Hematopoietic multipotent progenitor cell treated with erythropoietin and hydrocortisone succinate and interleukin-3 and kit ligand, for 17 days (in vitro differentiated cells): ENCODE results near the gene CCDC120.

Source experiments
- DNase-seq: peaks from one replicate; pipeline ENCODE4 v3.0.0-alpha.2; 2015; ENCODE audit warnings: low spot score

Gene CCDC120

GRCh38 chrX:49102190-49102589, 43.4 kb downstream of the CCDC120 start:
- no peak for DNase-seq

DNA sequence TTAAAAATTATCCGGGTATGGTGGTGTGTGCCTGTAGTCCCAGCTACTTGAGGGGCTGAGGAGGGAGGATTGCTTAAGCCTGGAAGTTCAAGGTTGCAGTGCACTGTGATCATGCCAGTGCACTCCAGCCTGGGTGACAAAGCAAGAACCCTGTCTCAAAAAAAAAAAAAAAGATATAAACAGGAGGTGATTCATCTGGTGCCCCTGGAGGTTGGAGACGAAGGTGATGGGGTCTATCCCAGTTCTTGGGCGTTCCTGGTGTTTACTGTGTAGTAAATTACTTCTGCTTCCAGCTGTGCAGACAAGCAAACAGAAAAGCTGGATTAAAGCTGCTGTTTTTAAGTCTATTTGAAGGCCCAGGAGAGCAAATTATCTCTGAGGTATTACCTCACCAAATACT, 44.8 kb downstream of the CCDC120 start:
- DNase-seq, result no peak

- no peak for DNase-seq
Observed at GRCh38 chrX:49106296-49106695, 47.5 kb downstream of the CCDC120 start.

- peak; percentile 48 for DNase-seq
Observed at GRCh38 chrX:49106930-49107329, 48.1 kb downstream of the CCDC120 start.

DNA sequence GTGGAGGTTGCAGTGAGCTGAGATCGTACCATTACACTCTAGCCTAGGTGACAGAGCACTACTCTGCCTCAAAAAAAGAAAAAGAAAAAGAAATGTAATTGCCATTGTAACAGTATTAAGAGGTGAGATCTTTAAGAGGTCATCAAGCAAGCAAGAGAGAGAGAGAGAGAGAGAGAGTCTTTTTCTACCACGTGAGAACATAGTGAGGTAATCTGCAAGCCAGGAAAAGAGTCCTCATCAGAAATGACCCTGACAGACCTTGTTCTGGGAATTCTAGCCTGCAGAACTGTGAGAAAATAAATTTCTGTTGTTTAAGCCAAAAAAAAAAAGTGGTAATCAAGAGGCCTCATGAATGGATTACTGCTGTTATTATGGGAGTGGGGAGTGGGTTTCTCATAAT, 49.8 kb downstream of the CCDC120 start:
- no peak for DNase-seq

DNA sequence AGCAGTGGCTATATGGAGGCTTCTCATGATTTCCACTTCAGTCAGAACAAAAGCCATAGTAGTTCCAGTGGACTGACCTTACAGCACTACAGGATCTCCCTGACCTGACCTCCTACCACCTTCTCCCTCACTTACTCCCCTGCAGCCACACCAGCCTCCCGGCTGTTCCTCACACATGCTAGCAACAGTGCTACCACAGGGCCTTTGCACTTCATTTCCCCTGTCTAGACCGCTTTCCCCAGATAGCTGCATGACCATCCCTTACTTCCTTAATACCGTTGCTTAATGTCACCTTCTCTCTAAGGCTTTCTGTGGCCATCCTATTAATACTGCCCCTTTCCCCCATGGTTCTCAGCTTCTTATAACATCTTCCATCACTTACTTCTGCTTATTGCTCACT, 51.6 kb downstream of the CCDC120 start:
- DNase-seq, result no peak

GRCh38 chrX:49111791-49112190, 53.0 kb downstream of the CCDC120 start:
- DNase-seq, result no peak

- no peak for DNase-seq
Observed at GRCh38 chrX:49116076-49116475, 57.3 kb downstream of the CCDC120 start.

- peak; percentile 51 for DNase-seq
Observed at GRCh38 chrX:49116716-49117115, 57.9 kb downstream of the CCDC120 start.

DNA sequence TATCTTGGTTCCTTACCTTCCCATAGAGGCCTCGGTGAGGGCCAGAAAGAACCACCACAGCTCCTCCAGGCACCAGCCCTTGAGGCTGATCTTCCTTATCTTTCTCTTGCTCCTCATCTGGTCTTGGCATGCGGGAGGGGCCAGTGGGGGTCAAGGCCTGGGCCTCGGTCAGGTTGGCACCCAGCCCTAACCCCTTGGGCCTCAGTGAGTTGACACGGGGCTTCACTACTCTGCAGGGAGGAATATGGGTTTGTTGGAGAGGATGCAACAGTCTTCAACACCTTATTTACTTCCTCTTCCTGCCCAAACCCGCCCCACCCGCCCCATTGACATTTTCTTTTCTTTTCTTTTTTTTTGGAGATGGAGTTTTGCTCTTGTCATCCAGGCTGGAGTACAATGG, 58.8 kb downstream of the CCDC120 start:
- DNase-seq, result peak; percentile 32
